IMR-90 (cell line): ENCODE results near the gene ANGPT4. TPM values are rescaled to one million over a fixed set of nuclear protein-coding genes. Genes with fewer than 3 reads are reported as not detected.
"Not testable (repeated sequence)": the region's sequence is repeated elsewhere in the genome, so short reads cannot be mapped to it uniquely, and the experiment has no call there.

Experiments
- ATAC-seq: fragments of 200-7000 bp; cut with Tn5 transposase; 2 replicates; pipeline ENCODE4 v1.9.1; 2020; ENCODE audit warnings: low read depth, mild to moderate bottlenecking, moderate library complexity
- BruUV-seq: library from RNA; stranded (reverse); fragments of 400-500 nt; replicated peaks from 2 replicates; lab custom pipeline; 2021; lab: Mats Ljungman, UMichigan
- CTCF ChIA-PET: fragments of 300-600 bp; formaldehyde crosslinking; extraction: SDS; loops from one replicate; lab custom pipeline; 2021; ENCODE audit warnings: antibody characterized with exemption; lab: Yijun Ruan, JAX
- POLR2A ChIA-PET: fragments of 300-600 bp; sonication (Branson Sonifier 250); formaldehyde crosslinking; loops from one replicate; lab custom pipeline; 2022; ENCODE audit warnings: antibody characterized with exemption; ENCODE audit not compliant: unreplicated experiment; lab: Charles Lee
- DNase-seq: peaks from one replicate; pipeline ENCODE4 v3.0.0; 2013
- H2AFZ ChIP-seq: replicated peaks from 2 replicates; pipeline ENCODE3; 2013; ENCODE audit warnings: low read length, mild to moderate bottlenecking; ENCODE audit not compliant: poor library complexity
- H2AK5ac ChIP-seq: 2 replicates; pipeline ENCODE4 v1.6.1; 2013; ENCODE audit warnings: low read depth, low read length, inconsistent platforms
- H2AK9ac ChIP-seq: replicated peaks from 2 replicates; pipeline ENCODE3; 2013; ENCODE audit warnings: mild to moderate bottlenecking, low read depth, low read length, moderate library complexity; ENCODE audit not compliant: poor library complexity
- H2BK120ac ChIP-seq: 2 replicates; pipeline ENCODE4 v1.6.1; 2013; ENCODE audit warnings: low read depth, low read length, inconsistent platforms
- H2BK15ac ChIP-seq: 3 replicates; pipeline ENCODE4 v1.6.1; 2013; ENCODE audit warnings: low read depth, low read length, inconsistent platforms
- H2BK20ac ChIP-seq: 2 replicates; pipeline ENCODE4 v1.6.1; 2013; ENCODE audit warnings: low read depth, mild to moderate bottlenecking, inconsistent platforms, low read length, moderate library complexity
- H2BK5ac ChIP-seq: 2 replicates; pipeline ENCODE4 v1.6.1; 2013; ENCODE audit warnings: mild to moderate bottlenecking, low read depth, low read length, inconsistent platforms; ENCODE audit not compliant: poor library complexity, severe bottlenecking
- H3K14ac ChIP-seq: replicated peaks from 2 replicates; pipeline ENCODE4 v1.6.1; 2013; ENCODE audit warnings: low read depth, low read length, inconsistent platforms
- H3K18ac ChIP-seq: 2 replicates; pipeline ENCODE4 v1.6.1; 2013; ENCODE audit warnings: low read depth, low read length, control low read depth
- H3K23ac ChIP-seq: 2 replicates; pipeline ENCODE4 v1.6.1; 2013; ENCODE audit warnings: low read depth, low read length, inconsistent platforms
- H3K27ac ChIP-seq: 2 replicates; pipeline ENCODE4 v1.5.1; 2013; ENCODE audit warnings: mild to moderate bottlenecking, control low read depth, low read length; ENCODE audit not compliant: insufficient read depth
- H3K27me3 ChIP-seq: 2 replicates; pipeline ENCODE4 v1.6.1; 2013; ENCODE audit warnings: low read length; ENCODE audit not compliant: control insufficient read depth, insufficient read depth
- H3K36me3 ChIP-seq: 2 replicates; pipeline ENCODE4 v1.6.1; 2013; ENCODE audit warnings: low read length, mixed read lengths; ENCODE audit not compliant: control insufficient read depth, insufficient read depth
- H3K4ac ChIP-seq: 2 replicates; pipeline ENCODE4 v1.6.1; 2013; ENCODE audit warnings: low read depth, low read length, inconsistent platforms
- H3K4me1 ChIP-seq: 2 replicates; pipeline ENCODE4 v1.6.1; 2013; ENCODE audit warnings: low read length, mixed read lengths; ENCODE audit not compliant: control insufficient read depth, insufficient read depth
- H3K4me2 ChIP-seq: 2 replicates; pipeline ENCODE4 v1.6.1; 2013; ENCODE audit warnings: low read depth, mild to moderate bottlenecking, control low read depth, low read length, moderate library complexity
- H3K4me3 ChIP-seq: 2 replicates; pipeline ENCODE4 v1.5.1; 2013; ENCODE audit warnings: low read depth, mild to moderate bottlenecking, control low read depth, low read length, moderate library complexity; ENCODE audit not compliant: insufficient read depth
- H3K56ac ChIP-seq: 2 replicates; pipeline ENCODE4 v1.6.1; 2013; ENCODE audit warnings: low read length, inconsistent platforms; ENCODE audit not compliant: insufficient read depth; ENCODE audit errors: extremely low read depth
- H3K79me1 ChIP-seq, 2 experiments: 2 replicates each; pipeline ENCODE4 v1.6.1; 2013; ENCODE audit warnings: low read length in 2 of 2, inconsistent platforms in 1 of 2, low read depth in 1 of 2
- H3K9ac ChIP-seq: 2 replicates; pipeline ENCODE4 v1.6.1; 2013; ENCODE audit warnings: low read depth, low read length, control low read depth
- H3K9me1 ChIP-seq: 2 replicates; pipeline ENCODE4 v1.6.1; 2013; ENCODE audit warnings: low read length, inconsistent platforms; ENCODE audit not compliant: insufficient read depth
- H3K9me3 ChIP-seq: 2 replicates; pipeline ENCODE4 v1.6.1; 2013; ENCODE audit warnings: low read length; ENCODE audit not compliant: control insufficient read depth, insufficient read depth
- H4K20me1 ChIP-seq: 2 replicates; pipeline ENCODE4 v1.6.1; 2013; ENCODE audit warnings: low read length, inconsistent platforms; ENCODE audit not compliant: insufficient read depth
- H4K5ac ChIP-seq: 2 replicates; pipeline ENCODE4 v1.6.1; 2013; ENCODE audit warnings: mild to moderate bottlenecking, low read depth, low read length, control low read depth
- H4K8ac ChIP-seq, 2 experiments: 2 replicates each; pipeline ENCODE4 v1.6.1; 2013; ENCODE audit warnings: low read depth in 2 of 2, low read length in 2 of 2, control low read depth in 1 of 2, inconsistent platforms in 1 of 2
- H4K91ac ChIP-seq: 2 replicates; pipeline ENCODE4 v1.6.1; 2013; ENCODE audit warnings: low read depth, low read length, inconsistent platforms; ENCODE audit not compliant: insufficient read depth
- WGBS, 2 experiments: methylation state at CpG; one replicate each; pipeline versions ENCODE4 v1.1.5 to v1.1.7; 2013; ENCODE audit warnings: missing lambda C conversion rate in 2 of 2; ENCODE audit not compliant: insufficient read length in 1 of 2; ENCODE audit errors: extremely low coverage in 2 of 2; 5-methylcytosine and 5-hydroxymethylcytosine counted together
- dilution Hi-C: fragments of 300-500 bp; cut with HindIII; formaldehyde crosslinking; loops from one replicate; pipeline ENCODE4 v1.14.3; 2018; ENCODE audit warnings: low sequenced_read_pairs; ENCODE audit not compliant: unreplicated experiment
- in situ Hi-C: fragments of 300-500 bp; cut with MboI; formaldehyde crosslinking; loops from 3 replicates; pipeline ENCODE4 v1.14.3; 2019; ENCODE audit warnings: low sequenced_read_pairs, inconsistent platforms, mixed read lengths
- intact Hi-C: fragments of 100-400 bp; cut with micrococcal nuclease; formaldehyde crosslinking; loops from 2 replicates; pipeline ENCODE4 v1.10.0; 2022
- polyA plus RNA-seq, 3 experiments: library from polyadenylated mRNA; depleted of rRNA; stranded (reverse); fragments of >200 nt; gene quantifications; 2 replicates each; pipeline ENCODE4 v1.2.3, GENCODE V29; 2012; ENCODE audit warnings: low replicate concordance in 1 of 3
- total RNA-seq: library from RNA; depleted of rRNA; stranded (reverse); fragments of >200 nt; gene quantifications from 2 replicates; pipeline ENCODE4 v1.2.3, GENCODE V29; 2012

Gene ANGPT4
- total and polyA plus RNA-seq, 2 of the 4 experiments (the other 2 are of a cell fraction) = not detected

DNA sequence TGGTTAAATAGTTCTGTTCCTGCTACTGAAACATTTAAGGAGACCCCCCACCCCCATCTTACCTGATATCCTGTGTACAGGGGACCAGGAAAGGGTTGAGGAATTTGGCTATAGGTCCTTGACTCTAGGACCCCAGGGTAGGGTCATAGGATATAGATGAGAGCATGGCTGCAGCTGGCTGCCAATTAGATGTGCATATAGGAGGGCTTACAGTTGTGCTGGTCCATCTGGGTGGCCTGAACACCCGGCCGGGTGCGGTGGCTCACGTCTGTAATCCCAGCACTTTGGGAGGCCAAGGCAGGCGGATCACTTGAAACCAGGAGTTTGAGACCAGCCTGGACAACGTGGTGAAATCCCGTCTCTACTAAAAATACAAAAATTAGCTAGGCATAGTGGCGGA, 67.4 kb downstream of the ANGPT4 start:
- H3K9me1 ChIP-seq, H4K8ac ChIP-seq, dilution Hi-C loops, H3K56ac ChIP-seq, H4K91ac ChIP-seq, in situ Hi-C loops, ATAC-seq, H3K9me3 ChIP-seq, H3K27ac ChIP-seq, DNase-seq, H3K14ac ChIP-seq, H2BK120ac ChIP-seq, H3K36me3 ChIP-seq, POLR2A ChIA-PET, CTCF ChIA-PET, H3K4me3 ChIP-seq, H2BK20ac ChIP-seq, H3K9ac ChIP-seq, H3K4me2 ChIP-seq, BruUV-seq, intact Hi-C loops, H3K18ac ChIP-seq, H4K5ac ChIP-seq, H3K4ac ChIP-seq, H2BK5ac ChIP-seq, H3K23ac ChIP-seq, H2AFZ ChIP-seq, H2BK15ac ChIP-seq, H3K27me3 ChIP-seq, H2AK9ac ChIP-seq, H3K4me1 ChIP-seq, H2AK5ac ChIP-seq, H4K20me1 ChIP-seq: not testable (repeated sequence)
- no CpG with 5 or more reads among the region's 8 CpGs for whole genome bisulfite sequencing, 2 experiments
- peaks cover 10 to 18% of the 10 kb centered on the region in 2 experiments; a peak in 3 of 4 replicates for H3K79me1 ChIP-seq
